Measurements from ENCODE around the gene ATP5IF1. TPM values are rescaled to one million over a fixed set of nuclear protein-coding genes. Genes with fewer than 3 reads are reported as not detected.

The ATP5IF1 gene
- total RNA-seq, 2 donors from 2014 or later: 171 to 390 TPM

DNA sequence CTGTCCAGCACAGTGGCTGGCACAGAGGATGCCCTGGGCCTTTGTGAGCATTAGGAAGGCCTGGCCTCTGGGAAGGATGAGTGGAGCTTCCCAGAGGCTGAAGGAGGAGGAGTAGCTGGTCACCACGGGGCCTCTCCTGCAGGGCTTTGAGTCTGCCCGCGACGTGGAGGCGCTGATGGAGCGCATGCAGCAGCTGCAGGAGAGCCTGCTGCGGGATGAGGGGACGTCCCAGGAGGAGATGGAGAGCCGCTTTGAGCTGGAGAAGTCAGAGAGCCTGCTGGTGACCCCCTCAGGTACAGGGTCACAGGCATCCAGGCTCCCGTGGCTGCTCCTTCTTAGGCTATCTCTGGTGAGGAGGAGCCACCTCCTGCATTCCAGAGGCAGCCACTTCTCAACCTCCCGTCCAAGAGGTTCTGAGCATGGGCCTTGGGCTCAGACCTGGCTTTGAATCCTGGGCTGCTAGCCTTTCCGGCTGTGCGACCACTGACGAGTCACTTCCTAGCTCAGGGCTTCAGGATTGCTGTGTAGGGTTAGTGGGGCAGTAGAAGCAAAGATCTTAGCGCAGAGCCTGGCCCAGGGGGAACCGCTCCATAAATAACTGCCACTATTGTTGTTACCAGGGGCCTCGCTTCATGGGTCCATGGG, 37.4 kb downstream of the ATP5IF1 start:
- Histone ChIP-seq H3K36me3 (peaks cover 0 to 4% of the 10 kb centered on the region in 2 donors), H3K27me3 (replicated peaks; ENCODE audit: insufficient read depth) (no peaks in the 10 kb centered on the region), H3K4me1 (replicated peaks) (no peaks in the 10 kb centered on the region), H3K4me3 (no peak overlapping the region), H3K9me3 (no peaks in the 10 kb centered on the region), H3K27ac (no peak overlapping the region)
- TF ChIP-seq CTCF (IDR thresholded peaks at IDR 0.05): no peak
- TF ChIP-seq POLR2AphosphoS5 (IDR thresholded peaks at IDR 0.05): no peak
- no peak for TF ChIP-seq POLR2A (IDR thresholded peaks at IDR 0.05)
- WGBS: 82% methylated on average over 17 of the region's 17 CpGs
- intact Hi-C loops (cut with DNase I): no loop called here
- DNase-seq (ENCODE audit: low spot score): no peak

DNA sequence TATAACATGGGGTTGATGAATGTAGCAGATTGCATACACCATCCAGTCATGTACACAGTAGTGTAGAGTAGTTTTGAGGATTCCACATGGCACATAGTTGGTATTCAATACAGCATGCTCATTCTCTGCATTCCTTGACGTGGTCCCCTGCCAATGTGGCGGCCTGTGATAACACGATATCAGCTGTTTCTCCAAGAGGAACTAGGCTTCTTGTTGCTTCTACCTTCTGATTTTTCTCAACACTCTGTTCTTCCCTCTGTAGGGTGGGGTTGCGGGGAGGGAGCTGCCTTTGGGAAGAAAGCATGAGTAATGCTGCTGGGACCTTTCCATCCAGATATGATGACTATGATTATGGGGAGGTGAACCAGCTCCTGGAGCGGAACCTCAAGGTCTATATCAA, 42.8 kb downstream of the ATP5IF1 start:
- Histone ChIP-seq H3K36me3 (peaks cover 4 to 11% of the 10 kb centered on the region in 2 donors), H3K4me1 (replicated peaks) (no peaks in the 10 kb centered on the region), H3K4me3 (no peak overlapping the region), H3K27ac (no peak overlapping the region), H3K27me3 (replicated peaks; ENCODE audit: insufficient read depth) (no peaks in the 10 kb centered on the region), H3K9me3 (no peaks in the 10 kb centered on the region)
- no peak for TF ChIP-seq POLR2AphosphoS5 (IDR thresholded peaks at IDR 0.05)
- TF ChIP-seq CTCF (IDR thresholded peaks at IDR 0.05): no peak
- no peak for TF ChIP-seq POLR2A (IDR thresholded peaks at IDR 0.05)
- WGBS: 96% methylated on average over 5 of the region's 5 CpGs
- DNase-seq (ENCODE audit: low spot score): no peak
- intact Hi-C loops (cut with DNase I): no loop called here

GRCh38 chr1:28279721-28280120, 43.8 kb downstream of the ATP5IF1 start:
- Histone ChIP-seq H3K9me3 (no peaks in the 10 kb centered on the region), H3K36me3 (peaks cover 2 to 11% of the 10 kb centered on the region in 2 donors), H3K27ac (no peak overlapping the region)

GRCh38 chr1:28280501-28280900, 44.6 kb downstream of the ATP5IF1 start:
- H3K27ac ChIP-seq: no peak overlapping the region
- H3K9me3 ChIP-seq: no peaks in the 10 kb centered on the region
- no peaks in the 10 kb centered on the region for H3K4me1 ChIP-seq (replicated peaks)
- H3K27me3 ChIP-seq (replicated peaks; ENCODE audit: insufficient read depth): no peaks in the 10 kb centered on the region
- intact Hi-C loops (cut with DNase I): no loop called here
- DNase-seq (ENCODE audit: low spot score): no peak
- no peak overlapping the region for H3K4me3 ChIP-seq
- TF ChIP-seq CTCF (IDR thresholded peaks at IDR 0.05): no peak
- no peak for TF ChIP-seq POLR2A (IDR thresholded peaks at IDR 0.05)
- TF ChIP-seq POLR2AphosphoS5 (IDR thresholded peaks at IDR 0.05): no peak
- H3K36me3 ChIP-seq: peaks cover 0 to 11% of the 10 kb centered on the region in 2 donors
- 94% methylated on average over 8 of the region's 8 CpGs for WGBS

More at GRCh38 chr1:28279721-28280120, 43.8 kb downstream of the ATP5IF1 start:
- no peaks in the 10 kb centered on the region for H3K27me3 ChIP-seq (replicated peaks; ENCODE audit: insufficient read depth)
- DNase-seq (ENCODE audit: low spot score): no peak
- WGBS: 96% methylated on average over 7 of the region's 7 CpGs
- H3K4me3 ChIP-seq: no peak overlapping the region
- intact Hi-C loops (cut with DNase I): no loop called here
- no peak for TF ChIP-seq CTCF (IDR thresholded peaks at IDR 0.05)
- TF ChIP-seq POLR2A (IDR thresholded peaks at IDR 0.05): no peak
- TF ChIP-seq POLR2AphosphoS5 (IDR thresholded peaks at IDR 0.05): no peak
- no peaks in the 10 kb centered on the region for H3K4me1 ChIP-seq (replicated peaks)

DNA sequence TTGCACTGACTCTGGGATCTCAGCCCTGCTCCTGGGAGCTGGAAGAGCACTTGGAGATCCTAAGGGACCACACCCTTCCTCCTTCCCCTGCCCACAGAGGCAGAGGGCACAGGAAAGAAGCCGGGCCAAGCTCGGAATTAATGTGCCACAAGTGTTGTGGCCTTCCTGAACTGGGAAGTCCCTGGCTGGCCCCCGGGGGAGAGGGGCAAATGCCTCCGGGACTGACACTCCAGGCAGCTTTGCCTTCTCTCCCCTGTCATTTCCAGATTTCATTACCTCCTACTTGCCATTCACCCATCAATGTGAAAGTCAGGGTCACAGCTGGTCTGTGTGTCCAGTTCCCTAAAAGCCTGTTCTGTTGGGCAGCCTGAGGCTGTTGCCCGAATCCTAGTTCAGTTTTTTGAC, 45.1 kb downstream of the ATP5IF1 start:
- peaks cover 0 to 11% of the 10 kb centered on the region in 2 donors for H3K36me3 ChIP-seq
- no peak for DNase-seq (ENCODE audit: low spot score)
- no peaks in the 10 kb centered on the region for H3K27me3 ChIP-seq (replicated peaks; ENCODE audit: insufficient read depth)
- H3K27ac ChIP-seq: no peak overlapping the region
- H3K4me1 ChIP-seq (replicated peaks): no peaks in the 10 kb centered on the region
- no peak overlapping the region for H3K4me3 ChIP-seq
- 75% methylated on average over 5 of the region's 5 CpGs for WGBS
- no peaks in the 10 kb centered on the region for H3K9me3 ChIP-seq
- intact Hi-C loops (cut with DNase I): no loop called here
- TF ChIP-seq POLR2AphosphoS5 (IDR thresholded peaks at IDR 0.05): no peak
- no peak for TF ChIP-seq CTCF (IDR thresholded peaks at IDR 0.05)
- TF ChIP-seq POLR2A (IDR thresholded peaks at IDR 0.05): no peak
